Neutrophil (primary cell): ENCODE data around the gene ZDHHC14.
A peak's percentile ranks its signal among the peaks of the same experiment; 100 is the strongest.

Experiments used
- H3K27ac ChIP-seq: fragments of 200-600 bp; sonication (generic); 2 replicates; pipeline ENCODE4 v1.5.1; 2016; ENCODE audit warnings: mild to moderate bottlenecking, moderate library complexity
- H3K27me3 ChIP-seq: fragments of 200-600 bp; sonication (generic); 2 replicates; pipeline ENCODE4 v1.6.0; 2016; ENCODE audit warnings: mild to moderate bottlenecking
- H3K36me3 ChIP-seq: fragments of 200-600 bp; sonication (generic); 2 replicates; pipeline ENCODE4 v1.5.1; 2017
- H3K4me1 ChIP-seq, 2 experiments: fragments of 200-600 bp in 1 of 2; sonication (generic) in 1 of 2; 1 replicate in 1 of 2; 2 replicates in 1 of 2; pipeline versions ENCODE4 v1.5.1 to v1.6.1; 2013 to 2016; ENCODE audit warnings: low read depth in 1 of 2, low read length in 1 of 2, mild to moderate bottlenecking in 1 of 2, moderate library complexity in 1 of 2; ENCODE audit not compliant: control insufficient read depth in 1 of 2, insufficient read depth in 1 of 2
- H3K4me3 ChIP-seq, 2 experiments: fragments of 200-600 bp in 1 of 2; sonication (generic) in 1 of 2; 1 replicate in 1 of 2; 2 replicates in 1 of 2; pipeline ENCODE4 v1.5.1; 2013 to 2016; ENCODE audit warnings: low read depth in 1 of 2, low read length in 1 of 2, mild to moderate bottlenecking in 1 of 2, moderate library complexity in 1 of 2
- H3K9me3 ChIP-seq: fragments of 200-600 bp; sonication (generic); 2 replicates; pipeline ENCODE4 v1.5.1; 2016
- CTCF ChIP-seq: fragments of 200-600 bp; sonication (generic); IDR thresholded peaks from 2 replicates; pipeline ENCODE4 v1.5.1; 2016; ENCODE audit warnings: antibody characterized with exemption

Gene ZDHHC14

GRCh38 chr6:157533048-157533871 lies 152.3 kb downstream of the ZDHHC14 start:
- Histone ChIP-seq H3K27ac (no peak overlapping the region), H3K9me3 (no peaks in the 10 kb centered on the region), H3K36me3 (no peaks in the 10 kb centered on the region), H3K4me1 (peaks cover 19 to 23% of the 10 kb centered on the region in 2 experiments), H3K27me3 (no peaks in the 10 kb centered on the region), H3K4me3 (no peak overlapping the region)
- TF ChIP-seq CTCF = no peak

- Histone ChIP-seq H3K4me1 (peaks cover 22 to 32% of the 10 kb centered on the region in 2 experiments), H3K9me3 (no peaks in the 10 kb centered on the region), H3K27me3 (no peaks in the 10 kb centered on the region), H3K27ac (no peak overlapping the region), H3K4me3 (no peak overlapping the region), H3K36me3 (no peaks in the 10 kb centered on the region)
- no peak for TF ChIP-seq CTCF
Measured at GRCh38 chr6:157534134-157534871, 153.3 kb downstream of the ZDHHC14 start.

- Histone ChIP-seq H3K36me3 (no peaks in the 10 kb centered on the region), H3K4me3 (no peak overlapping the region), H3K4me1 (peaks cover 22 to 36% of the 10 kb centered on the region in 2 experiments), H3K27me3 (no peaks in the 10 kb centered on the region), H3K9me3 (no peaks in the 10 kb centered on the region), H3K27ac (no peak overlapping the region)
- no peak for TF ChIP-seq CTCF
Measured at GRCh38 chr6:157534977-157535339, 154.0 kb downstream of the ZDHHC14 start.

- Histone ChIP-seq H3K4me3 (no peak overlapping the region), H3K36me3 (no peaks in the 10 kb centered on the region), H3K9me3 (no peaks in the 10 kb centered on the region), H3K4me1 (peaks cover 22 to 36% of the 10 kb centered on the region in 2 experiments), H3K27ac (peak overlapping the region; percentile 17), H3K27me3 (no peaks in the 10 kb centered on the region)
- no peak for TF ChIP-seq CTCF
Measured at GRCh38 chr6:157535340-157536222, 154.6 kb downstream of the ZDHHC14 start.

GRCh38 chr6:157536223-157536545 lies 155.2 kb downstream of the ZDHHC14 start:
- TF ChIP-seq CTCF = no peak
- H3K4me1 ChIP-seq = peaks cover 22 to 36% of the 10 kb centered on the region in 2 experiments
- no peaks in the 10 kb centered on the region for H3K36me3 ChIP-seq
- H3K9me3 ChIP-seq = no peaks in the 10 kb centered on the region
- H3K4me3 ChIP-seq = no peak overlapping the region
- no peaks in the 10 kb centered on the region for H3K27me3 ChIP-seq
- H3K27ac ChIP-seq = peak overlapping the region; percentile 17
